NCI-H526 treated with DMSO at 0.1 percent for 48 hours (cell line): ENCODE results near the gene EGLN2.
A peak's percentile ranks its signal among the peaks of the same experiment; 100 is the strongest.
"Not testable (repeated sequence)": the region's sequence is repeated elsewhere in the genome, so short reads cannot be mapped to it uniquely, and the experiment has no call there.

Source experiments
- DNase-seq: peaks from one replicate; lab custom pipeline; 2025; lab: John Stamatoyannopoulos, UW

Gene EGLN2

GRCh38 chr19:40776932-40777644 is 21.9 kb upstream of the EGLN2 start:
- DNase-seq: peak; percentile 98

GRCh38 chr19:40777645-40777936 is 21.4 kb upstream of the EGLN2 start:
- DNase-seq: no peak

GRCh38 chr19:40777937-40778705 is 20.9 kb upstream of the EGLN2 start, which contains the start of gene RAB4B:
TSS of gene RAB4B (plus strand) at chr19:40778247. CDS start at chr19:40778376, 129 bp downstream.
- peak; percentile 100 for DNase-seq

- DNase-seq: no peak
These were observed 20.2 kb upstream of the EGLN2 start for GRCh38 chr19:40778706-40779284.

GRCh38 chr19:40780582-40780981 is 18.4 kb upstream of the EGLN2 start:
- no peak for DNase-seq

- no peak for DNase-seq
These were observed 17.9 kb upstream of the EGLN2 start for GRCh38 chr19:40781140-40781539.

- DNase-seq: no peak
These were observed 15.3 kb upstream of the EGLN2 start for GRCh38 chr19:40783711-40784110.

GRCh38 chr19:40784146-40784545 is 14.8 kb upstream of the EGLN2 start:
- not testable (repeated sequence) for DNase-seq

- DNase-seq: no peak
These were observed 13.5 kb upstream of the EGLN2 start for GRCh38 chr19:40785526-40785925.

- no peak for DNase-seq
These were observed 12.6 kb upstream of the EGLN2 start for GRCh38 chr19:40786060-40787037.

GRCh38 chr19:40791349-40791748 is 7.6 kb upstream of the EGLN2 start:
- DNase-seq: no peak

GRCh38 chr19:40791996-40792395 is 7.0 kb upstream of the EGLN2 start:
- no peak for DNase-seq

- no peak for DNase-seq
These were observed 1.6 kb upstream of the EGLN2 start for GRCh38 chr19:40797166-40797962.

GRCh38 chr19:40797963-40798682 is 868 bp upstream of the EGLN2 start:
- DNase-seq: peak; percentile 91

- no peak for DNase-seq
These were observed 757 bp downstream of the EGLN2 start for GRCh38 chr19:40799558-40800338.

GRCh38 chr19:40800339-40800996 is 1.5 kb downstream of the EGLN2 start:
- no peak for DNase-seq

- DNase-seq: no peak
These were observed 2.0 kb downstream of the EGLN2 start for GRCh38 chr19:40800997-40801377.

GRCh38 chr19:40801426-40802299 is 2.7 kb downstream of the EGLN2 start:
- no peak for DNase-seq
